Measurements from ENCODE around the gene PTTG1IP2. TPM values are rescaled to one million over a fixed set of nuclear protein-coding genes. Genes with fewer than 3 reads are reported as not detected.
A peak's percentile ranks its signal among the peaks of the same experiment; 100 is the strongest.

PTTG1IP2 gene
- total and polyA plus RNA-seq, 4 donors = 2.0 TPM; not detected in 3

DNA sequence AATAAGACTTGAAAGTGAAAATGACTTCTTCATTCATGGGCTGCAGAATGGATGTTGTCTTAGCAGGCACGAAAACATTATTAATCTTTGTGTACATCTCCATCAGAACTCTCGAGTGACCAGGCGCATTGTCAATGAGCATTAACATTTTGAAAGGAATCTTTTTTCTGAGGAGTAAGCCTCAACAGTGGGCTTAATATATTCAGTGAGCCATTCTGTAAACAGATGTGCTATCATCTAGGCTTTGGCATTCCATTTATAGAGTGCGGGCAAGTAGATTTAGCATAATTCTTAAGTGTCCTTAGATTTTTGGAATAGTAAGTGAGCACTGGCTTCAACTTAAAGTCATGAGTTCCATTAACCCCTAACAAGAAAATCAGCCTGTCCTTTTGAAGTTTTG lies 33.1 kb downstream of the PTTG1IP2 start:
- TF ChIP-seq HNF4G (IDR thresholded peaks at IDR 0.05) (no peak), HNF4A (conservative IDR thresholded peaks at IDR 0.05) (no peak), JUND (IDR thresholded peaks at IDR 0.05) (no peak), GABPA (IDR thresholded peaks at IDR 0.05 in 1 of 2, conservative IDR thresholded peaks at IDR 0.05 in 1 of 2) (no peak), NR2F2 (IDR thresholded peaks at IDR 0.05) (no peak)
- TF ChIP-seq, protein P1, sequence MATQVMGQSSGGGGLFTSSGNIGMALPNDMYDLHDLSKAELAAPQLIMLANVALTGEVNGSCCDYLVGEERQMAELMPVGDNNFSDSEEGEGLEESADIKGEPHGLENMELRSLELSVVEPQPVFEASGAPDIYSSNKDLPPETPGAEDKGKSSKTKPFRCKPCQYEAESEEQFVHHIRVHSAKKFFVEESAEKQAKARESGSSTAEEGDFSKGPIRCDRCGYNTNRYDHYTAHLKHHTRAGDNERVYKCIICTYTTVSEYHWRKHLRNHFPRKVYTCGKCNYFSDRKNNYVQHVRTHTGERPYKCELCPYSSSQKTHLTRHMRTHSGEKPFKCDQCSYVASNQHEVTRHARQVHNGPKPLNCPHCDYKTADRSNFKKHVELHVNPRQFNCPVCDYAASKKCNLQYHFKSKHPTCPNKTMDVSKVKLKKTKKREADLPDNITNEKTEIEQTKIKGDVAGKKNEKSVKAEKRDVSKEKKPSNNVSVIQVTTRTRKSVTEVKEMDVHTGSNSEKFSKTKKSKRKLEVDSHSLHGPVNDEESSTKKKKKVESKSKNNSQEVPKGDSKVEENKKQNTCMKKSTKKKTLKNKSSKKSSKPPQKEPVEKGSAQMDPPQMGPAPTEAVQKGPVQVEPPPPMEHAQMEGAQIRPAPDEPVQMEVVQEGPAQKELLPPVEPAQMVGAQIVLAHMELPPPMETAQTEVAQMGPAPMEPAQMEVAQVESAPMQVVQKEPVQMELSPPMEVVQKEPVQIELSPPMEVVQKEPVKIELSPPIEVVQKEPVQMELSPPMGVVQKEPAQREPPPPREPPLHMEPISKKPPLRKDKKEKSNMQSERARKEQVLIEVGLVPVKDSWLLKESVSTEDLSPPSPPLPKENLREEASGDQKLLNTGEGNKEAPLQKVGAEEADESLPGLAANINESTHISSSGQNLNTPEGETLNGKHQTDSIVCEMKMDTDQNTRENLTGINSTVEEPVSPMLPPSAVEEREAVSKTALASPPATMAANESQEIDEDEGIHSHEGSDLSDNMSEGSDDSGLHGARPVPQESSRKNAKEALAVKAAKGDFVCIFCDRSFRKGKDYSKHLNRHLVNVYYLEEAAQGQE (IDR thresholded peaks at IDR 0.05) = no peak
- TF ChIP-seq, protein P2, sequence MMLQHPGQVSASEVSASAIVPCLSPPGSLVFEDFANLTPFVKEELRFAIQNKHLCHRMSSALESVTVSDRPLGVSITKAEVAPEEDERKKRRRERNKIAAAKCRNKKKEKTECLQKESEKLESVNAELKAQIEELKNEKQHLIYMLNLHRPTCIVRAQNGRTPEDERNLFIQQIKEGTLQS (IDR thresholded peaks at IDR 0.05) = no peak
- TF ChIP-seq, protein P3, sequence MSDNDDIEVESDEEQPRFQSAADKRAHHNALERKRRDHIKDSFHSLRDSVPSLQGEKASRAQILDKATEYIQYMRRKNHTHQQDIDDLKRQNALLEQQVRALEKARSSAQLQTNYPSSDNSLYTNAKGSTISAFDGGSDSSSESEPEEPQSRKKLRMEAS (IDR thresholded peaks at IDR 0.05) = no peak
- TF ChIP-seq, protein P4, sequence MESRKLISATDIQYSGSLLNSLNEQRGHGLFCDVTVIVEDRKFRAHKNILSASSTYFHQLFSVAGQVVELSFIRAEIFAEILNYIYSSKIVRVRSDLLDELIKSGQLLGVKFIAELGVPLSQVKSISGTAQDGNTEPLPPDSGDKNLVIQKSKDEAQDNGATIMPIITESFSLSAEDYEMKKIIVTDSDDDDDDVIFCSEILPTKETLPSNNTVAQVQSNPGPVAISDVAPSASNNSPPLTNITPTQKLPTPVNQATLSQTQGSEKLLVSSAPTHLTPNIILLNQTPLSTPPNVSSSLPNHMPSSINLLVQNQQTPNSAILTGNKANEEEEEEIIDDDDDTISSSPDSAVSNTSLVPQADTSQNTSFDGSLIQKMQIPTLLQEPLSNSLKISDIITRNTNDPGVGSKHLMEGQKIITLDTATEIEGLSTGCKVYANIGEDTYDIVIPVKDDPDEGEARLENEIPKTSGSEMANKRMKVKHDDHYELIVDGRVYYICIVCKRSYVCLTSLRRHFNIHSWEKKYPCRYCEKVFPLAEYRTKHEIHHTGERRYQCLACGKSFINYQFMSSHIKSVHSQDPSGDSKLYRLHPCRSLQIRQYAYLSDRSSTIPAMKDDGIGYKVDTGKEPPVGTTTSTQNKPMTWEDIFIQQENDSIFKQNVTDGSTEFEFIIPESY (IDR thresholded peaks at IDR 0.05) = no peak
- DNase-seq (ENCODE audit: low spot score) = no peak
- H3K27ac ChIP-seq (ENCODE audit: low read depth in 1 of 2, low read length in 2 of 2) = no peak overlapping the region
- H3K27me3 ChIP-seq (ENCODE audit: control insufficient read depth in 4 of 4, insufficient read depth in 4 of 4, low read length in 3 of 4) = no peaks in the 10 kb centered on the region
- 95% methylated on average over 4 of the region's 4 CpGs for whole genome bisulfite sequencing
- H3K9me3 ChIP-seq (ENCODE audit: control insufficient read depth in 4 of 4, low read length in 3 of 4) = no peaks in the 10 kb centered on the region
- H3K4me3 ChIP-seq (ENCODE audit: low read depth in 1 of 3, low read length in 3 of 3) = no peak overlapping the region
- H3K9ac ChIP-seq (ENCODE audit: low read depth in 1 of 2, low read length in 2 of 2) = no peak overlapping the region
- peaks cover 0 to 9% (median 6%) of the 10 kb centered on the region in 4 donors for H3K4me1 ChIP-seq (ENCODE audit: control insufficient read depth in 4 of 4, insufficient read depth in 4 of 4, low read length in 3 of 4)
- no peaks in the 10 kb centered on the region for H3K36me3 ChIP-seq (ENCODE audit: control insufficient read depth in 4 of 4, insufficient read depth in 3 of 4, low read depth in 1 of 4, low read length in 3 of 4)

DNA sequence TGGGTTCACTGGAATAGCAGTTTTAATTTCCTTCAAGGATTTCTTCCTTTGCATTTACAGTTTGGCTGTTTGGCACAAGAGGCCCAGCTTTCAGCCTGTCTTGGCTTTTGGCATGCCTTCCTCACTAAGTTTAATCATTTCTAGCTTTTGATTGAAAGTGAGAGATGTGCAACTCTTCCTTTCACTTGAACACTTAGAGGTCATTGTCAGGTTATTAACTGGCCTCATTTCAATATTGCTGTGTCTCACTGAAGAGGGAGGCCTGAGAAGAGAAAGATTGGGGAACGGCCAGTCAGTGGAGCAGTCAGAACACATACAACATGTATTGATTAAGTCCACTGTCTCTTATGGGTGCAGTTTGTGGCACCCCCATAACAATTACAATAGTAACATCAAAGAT lies 33.9 kb downstream of the PTTG1IP2 start:
- TF ChIP-seq RXRA (IDR thresholded peaks at IDR 0.05) (peak; percentile 15 to 29), EGR1 (IDR thresholded peaks at IDR 0.05; ENCODE audit: low read depth in 2 of 2) (no peak), HNF4A (conservative IDR thresholded peaks at IDR 0.05) (peak in 1 of 2 donors; percentile 42)
- 41% methylated on average over 1 of the region's 1 CpG for WGBS
- Histone ChIP-seq H3K4me3 (ENCODE audit: low read depth in 1 of 3, low read length in 3 of 3) (no peak overlapping the region), H3K9me3 (ENCODE audit: control insufficient read depth in 4 of 4, low read length in 3 of 4) (no peaks in the 10 kb centered on the region), H3K27ac (ENCODE audit: low read depth in 1 of 2, low read length in 2 of 2) (no peak overlapping the region), H3K4me1 (ENCODE audit: control insufficient read depth in 4 of 4, insufficient read depth in 4 of 4, low read length in 3 of 4) (peaks cover 0 to 9% (median 6%) of the 10 kb centered on the region in 4 donors), H3K36me3 (ENCODE audit: control insufficient read depth in 4 of 4, insufficient read depth in 3 of 4, low read depth in 1 of 4, low read length in 3 of 4) (no peaks in the 10 kb centered on the region), H3K27me3 (ENCODE audit: control insufficient read depth in 4 of 4, insufficient read depth in 4 of 4, low read length in 3 of 4) (no peaks in the 10 kb centered on the region), H3K9ac (ENCODE audit: low read depth in 1 of 2, low read length in 2 of 2) (no peak overlapping the region)
- DNase-seq (ENCODE audit: low spot score) = no peak

DNA sequence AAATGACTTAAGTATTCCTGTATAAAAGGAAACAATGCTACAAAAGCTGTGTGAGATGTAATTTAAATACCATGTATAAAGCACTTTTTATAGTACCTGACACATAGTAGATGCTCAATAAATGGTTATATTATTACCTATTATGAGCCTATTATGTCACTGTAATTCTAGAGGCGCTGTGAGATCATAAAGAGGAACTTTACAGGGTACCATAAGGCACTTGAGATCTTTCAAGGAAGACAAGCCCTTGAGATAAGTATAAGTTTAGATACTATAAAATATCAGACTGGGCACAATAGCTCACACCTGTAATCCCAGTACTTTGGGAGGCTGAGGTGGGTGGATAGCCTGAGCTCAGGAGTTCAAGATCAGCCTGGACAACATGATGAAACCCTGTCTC lies 38.3 kb downstream of the PTTG1IP2 start:
- Histone ChIP-seq H3K36me3 (ENCODE audit: control insufficient read depth in 4 of 4, insufficient read depth in 3 of 4, low read depth in 1 of 4, low read length in 3 of 4) (no peaks in the 10 kb centered on the region), H3K4me1 (ENCODE audit: control insufficient read depth in 4 of 4, insufficient read depth in 4 of 4, low read length in 3 of 4) (peaks cover 0 to 9% (median 6%) of the 10 kb centered on the region in 4 donors), H3K9me3 (ENCODE audit: control insufficient read depth in 4 of 4, low read length in 3 of 4) (no peaks in the 10 kb centered on the region), H3K27me3 (ENCODE audit: control insufficient read depth in 4 of 4, insufficient read depth in 4 of 4, low read length in 3 of 4) (no peaks in the 10 kb centered on the region), H3K27ac (ENCODE audit: low read depth in 1 of 2, low read length in 2 of 2) (no peak overlapping the region), H3K4me3 (ENCODE audit: low read depth in 1 of 3, low read length in 3 of 3) (no peak overlapping the region), H3K9ac (ENCODE audit: low read depth in 1 of 2, low read length in 2 of 2) (no peak overlapping the region)
- TF ChIP-seq, protein P3 (IDR thresholded peaks at IDR 0.05) = no peak
- TF ChIP-seq EGR1 (IDR thresholded peaks at IDR 0.05; ENCODE audit: low read depth in 2 of 2) (no peak), FOXA1 (IDR thresholded peaks at IDR 0.05) (no peak), TAF1 (conservative IDR thresholded peaks at IDR 0.05) (no peak), RXRA (IDR thresholded peaks at IDR 0.05) (no peak)
- no peak for DNase-seq (ENCODE audit: low spot score)
- WGBS = 86% methylated on average over 1 of the region's 1 CpG
